ENCODE data around the gene MARK1.

Gene MARK1

DNA sequence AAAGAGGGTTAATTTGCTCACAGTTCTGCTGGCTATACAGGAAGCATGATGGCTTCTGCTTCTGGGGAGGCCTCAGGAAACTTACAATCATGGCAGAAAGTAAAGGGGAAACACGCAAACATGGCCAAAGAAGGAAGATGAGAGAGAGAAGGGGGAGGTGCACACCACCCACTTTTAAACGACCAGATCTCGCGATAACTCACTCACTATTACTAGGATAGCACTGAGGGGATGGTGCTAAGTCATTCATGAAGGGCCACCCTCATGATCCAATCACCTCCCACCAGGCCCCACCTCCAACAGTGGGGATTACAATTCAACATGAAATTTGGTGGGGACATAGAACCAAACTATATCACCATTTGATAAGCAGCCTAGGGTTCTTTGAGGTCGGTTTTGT, 159.9 kb downstream of the MARK1 start:
- no peak for DNase-seq (ENCODE audit: low read depth in 4 of 4, low spot score in 1 of 4)

DNA sequence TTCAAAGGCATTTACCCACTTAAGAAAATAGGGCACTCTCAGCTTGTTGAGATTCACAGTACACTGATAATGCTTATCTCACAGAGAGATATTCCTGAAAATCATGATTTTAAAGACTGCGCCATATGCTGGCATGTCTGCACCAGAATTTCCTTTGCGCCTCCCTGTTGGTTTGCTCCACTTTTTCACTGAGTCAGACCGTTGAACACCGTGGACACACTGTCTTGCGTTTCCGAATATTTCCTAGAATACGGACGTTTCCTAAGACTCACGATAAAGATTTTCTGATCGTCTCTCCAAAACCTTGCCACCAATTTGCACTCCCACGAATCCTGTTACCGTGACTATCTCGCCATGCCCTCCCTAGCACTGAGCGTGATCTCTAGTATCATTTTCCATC, 161.7 kb downstream of the MARK1 start:
- no peak for DNase-seq (ENCODE audit: low read depth in 4 of 4, low spot score in 1 of 4)

DNA sequence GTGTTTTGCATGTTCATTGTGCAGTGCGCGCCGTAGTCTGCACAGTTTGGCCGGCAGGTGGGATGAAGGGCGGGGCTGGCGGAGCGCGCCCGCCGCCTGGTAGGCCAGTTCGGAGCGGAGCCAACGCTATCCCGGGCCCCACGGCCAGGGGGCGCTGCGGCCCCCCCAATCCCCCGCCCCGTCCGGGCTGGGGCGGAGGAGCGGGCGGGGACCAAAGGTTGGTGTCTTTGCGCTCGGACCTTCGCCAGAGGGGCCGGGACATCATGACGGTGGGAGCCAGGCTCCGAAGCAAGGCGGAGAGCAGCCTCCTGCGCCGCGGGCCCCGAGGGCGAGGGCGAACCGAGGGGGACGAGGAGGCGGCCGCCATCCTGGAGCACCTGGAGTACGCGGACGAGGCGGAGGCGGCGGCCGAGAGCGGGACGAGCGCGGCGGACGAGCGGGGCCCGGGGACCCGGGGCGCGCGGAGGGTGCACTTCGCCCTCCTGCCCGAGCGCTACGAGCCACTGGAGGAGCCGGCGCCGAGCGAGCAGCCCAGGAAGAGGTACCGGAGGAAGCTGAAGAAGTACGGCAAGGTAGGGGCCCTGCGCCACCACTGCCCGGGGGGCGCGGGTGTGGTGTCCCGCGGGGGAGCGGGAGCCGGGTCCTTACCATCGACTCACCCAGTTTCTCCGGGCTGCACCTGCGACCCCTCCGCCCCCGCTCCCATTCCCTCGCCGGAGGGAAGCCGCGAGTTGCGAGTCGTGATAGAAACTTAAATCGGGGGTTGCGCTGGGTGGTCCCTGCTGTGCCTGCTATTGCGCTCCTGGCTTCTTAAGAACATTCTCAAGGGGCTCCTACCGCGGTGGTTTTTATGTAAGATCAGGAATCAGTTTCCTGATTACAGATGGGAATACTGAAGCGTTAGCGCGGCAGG, 162.5 kb downstream of the MARK1 start, which contains the start of gene C1orf115:
Gene C1orf115, plus strand, starts transcription at position 224 of the 913 bp plus-strand sequence. Its CDS starts 40 bp downstream, at position 264.
- DNase-seq (ENCODE audit: low read depth in 4 of 4, low spot score in 1 of 4): peak; percentile 35 to 67 (median 59)

DNA sequence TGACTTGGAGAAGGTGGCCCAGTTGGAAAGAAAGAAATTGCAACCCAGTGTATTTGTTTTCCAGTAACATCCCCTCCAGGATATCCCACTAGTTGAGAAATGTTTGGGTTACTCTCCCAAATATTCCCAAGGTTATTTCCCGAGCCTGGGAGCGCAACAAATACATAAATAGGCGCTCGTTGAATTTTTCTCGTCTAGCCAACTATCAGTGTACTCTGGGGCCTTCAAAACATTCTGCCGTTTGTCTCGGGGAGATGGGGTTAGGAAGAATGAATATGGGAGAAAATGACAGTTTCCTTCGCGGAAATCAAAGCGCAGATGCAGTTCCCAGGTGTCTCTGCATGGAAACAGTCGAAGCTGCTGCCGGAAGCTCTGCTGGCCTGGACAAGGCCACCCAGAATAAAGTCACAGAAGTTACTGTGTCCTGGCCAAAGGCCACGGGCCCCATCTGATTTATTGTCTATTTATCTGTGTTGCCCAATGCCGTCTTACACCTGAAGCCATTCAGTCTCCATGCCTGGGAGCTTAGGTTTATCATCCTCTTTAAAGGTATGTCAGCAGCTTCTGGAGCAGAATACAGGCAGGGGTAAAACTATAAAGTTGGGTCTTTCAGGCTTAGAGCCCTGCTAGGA, 163.2 kb downstream of the MARK1 start:
- no peak for DNase-seq (ENCODE audit: low read depth in 4 of 4, low spot score in 1 of 4)

DNA sequence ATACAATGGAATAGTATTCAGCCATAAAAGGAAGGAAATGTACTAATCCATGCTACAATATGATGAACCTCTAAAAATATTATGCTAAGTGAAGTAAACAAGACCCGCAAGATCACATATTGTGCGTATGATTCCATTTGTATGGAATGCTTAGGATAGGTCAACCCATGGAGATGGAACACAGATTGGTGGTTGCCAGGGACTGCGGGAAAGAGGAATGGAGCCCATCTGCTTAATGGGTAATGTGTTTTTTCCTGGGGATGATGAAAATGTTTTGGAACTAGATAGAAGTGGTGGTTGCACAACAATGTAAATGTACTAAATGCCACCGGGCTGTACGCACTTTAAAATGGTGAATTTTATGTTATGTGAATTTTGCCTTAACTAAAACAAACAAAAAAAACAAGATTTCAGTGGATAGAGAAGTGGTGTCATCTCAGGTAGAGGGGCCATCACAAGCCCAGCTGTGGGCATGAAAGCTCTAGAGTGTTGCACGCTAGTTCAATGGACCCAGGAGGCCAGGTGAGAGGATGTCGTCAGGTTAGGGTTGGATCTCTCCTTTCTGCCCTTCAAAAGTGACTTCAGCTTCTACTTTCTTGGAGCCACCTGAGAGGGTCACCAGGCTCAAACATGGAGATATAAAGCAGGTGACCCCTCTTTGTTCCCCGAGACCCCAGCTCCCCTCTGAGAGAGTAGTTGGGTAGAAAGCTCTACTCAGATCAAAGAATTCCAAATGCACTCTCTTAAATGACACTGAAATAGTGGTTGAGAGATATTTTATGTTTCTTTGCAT, 164.7 kb downstream of the MARK1 start:
- no peak for DNase-seq (ENCODE audit: low read depth in 4 of 4, low spot score in 1 of 4)

DNA sequence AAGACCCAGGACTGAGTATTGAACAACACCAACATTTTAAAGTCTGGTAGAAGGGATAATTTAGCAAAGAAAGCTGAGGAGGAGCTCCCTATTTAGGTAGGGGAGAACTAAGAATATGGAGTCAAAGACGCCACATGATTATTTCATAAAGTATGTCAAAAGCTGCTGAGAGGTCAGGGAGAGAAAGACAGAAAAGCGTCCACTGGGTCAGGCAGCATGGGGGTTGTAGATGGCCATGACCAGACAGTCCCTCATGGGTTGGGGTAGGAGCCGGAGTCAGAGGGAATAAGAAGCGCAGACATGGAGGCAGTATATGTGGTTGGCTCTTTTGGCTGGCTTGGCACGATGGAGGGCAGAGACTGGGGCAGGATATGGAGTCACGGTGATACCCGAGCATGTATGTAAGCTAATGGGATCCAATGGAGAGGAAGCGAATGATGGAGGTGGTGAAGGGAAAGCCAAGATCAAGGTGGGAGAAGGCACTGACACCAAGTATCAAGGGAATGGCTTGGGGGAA, 167.0 kb downstream of the MARK1 start:
- DNase-seq (ENCODE audit: low read depth in 4 of 4, low spot score in 1 of 4): no peak

DNA sequence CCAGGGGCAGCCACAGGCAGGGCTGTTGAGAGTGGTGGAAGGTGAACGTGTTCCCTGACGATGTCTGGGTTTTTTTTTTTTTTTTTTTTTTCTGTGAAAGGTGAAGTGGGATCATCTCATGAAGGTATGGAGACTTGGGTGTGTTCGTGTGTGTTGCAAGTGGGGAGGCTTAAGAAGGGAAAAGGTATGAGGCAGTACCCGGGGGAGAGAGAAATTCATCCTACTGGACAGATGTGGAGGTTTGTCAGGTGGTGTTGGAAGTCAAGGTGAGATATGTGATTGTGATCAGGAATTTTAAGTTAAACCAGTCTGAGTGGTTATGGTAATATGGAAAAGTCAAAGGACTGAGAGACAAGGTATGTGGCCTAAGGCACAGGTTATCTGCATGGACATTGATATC, 167.5 kb downstream of the MARK1 start:
- DNase-seq (ENCODE audit: low read depth in 4 of 4, low spot score in 1 of 4): no peak

DNA sequence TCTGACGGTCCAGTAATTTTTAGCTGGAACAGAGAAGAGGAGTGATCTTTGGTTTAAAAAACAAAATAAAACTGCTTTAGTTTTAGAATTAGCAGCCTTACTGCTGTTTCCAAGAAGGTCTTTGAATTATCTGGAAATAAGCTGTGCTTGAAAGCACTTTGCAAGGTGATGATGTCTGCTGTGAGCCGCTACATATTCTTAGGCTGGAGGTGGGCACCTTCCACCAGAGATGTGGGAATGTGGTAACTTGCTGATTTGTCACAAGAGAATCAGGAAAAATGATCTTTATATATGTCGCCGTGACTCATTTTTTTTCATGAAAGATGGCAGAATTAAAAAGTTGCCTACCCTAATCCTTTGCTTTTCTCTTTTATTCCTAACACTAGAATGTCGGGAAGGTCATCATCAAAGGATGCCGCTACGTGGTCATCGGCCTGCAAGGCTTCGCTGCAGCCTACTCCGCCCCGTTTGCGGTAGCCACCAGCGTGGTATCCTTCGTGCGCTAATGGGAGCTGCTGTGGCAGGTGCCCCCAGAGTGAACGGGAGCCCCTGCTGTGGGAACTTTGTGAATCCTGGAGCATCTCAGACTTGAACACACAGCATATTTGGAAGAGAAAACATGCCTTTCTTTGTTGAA, 168.4 kb downstream of the MARK1 start:
- no peak for DNase-seq (ENCODE audit: low read depth in 4 of 4, low spot score in 1 of 4)

DNA sequence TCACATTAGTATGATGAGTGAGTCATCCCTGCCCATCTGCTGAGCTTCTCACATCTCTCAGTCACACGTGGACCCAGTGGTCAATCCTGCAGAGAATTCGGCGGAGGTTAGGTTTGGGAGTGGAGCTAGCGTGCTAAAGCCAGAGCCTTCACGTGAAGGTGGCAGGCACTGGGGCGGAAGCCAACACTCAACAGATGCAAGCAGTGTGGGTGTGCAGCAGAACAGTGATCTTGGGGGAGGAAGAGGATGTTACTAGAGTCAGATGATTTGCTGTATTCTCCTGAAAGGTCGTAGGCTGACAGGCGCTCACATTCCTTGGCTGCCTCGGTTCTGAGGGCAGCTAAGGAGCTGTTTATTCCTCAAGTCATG, 168.9 kb downstream of the MARK1 start:
- DNase-seq (ENCODE audit: low read depth in 4 of 4, low spot score in 1 of 4): no peak

DNA sequence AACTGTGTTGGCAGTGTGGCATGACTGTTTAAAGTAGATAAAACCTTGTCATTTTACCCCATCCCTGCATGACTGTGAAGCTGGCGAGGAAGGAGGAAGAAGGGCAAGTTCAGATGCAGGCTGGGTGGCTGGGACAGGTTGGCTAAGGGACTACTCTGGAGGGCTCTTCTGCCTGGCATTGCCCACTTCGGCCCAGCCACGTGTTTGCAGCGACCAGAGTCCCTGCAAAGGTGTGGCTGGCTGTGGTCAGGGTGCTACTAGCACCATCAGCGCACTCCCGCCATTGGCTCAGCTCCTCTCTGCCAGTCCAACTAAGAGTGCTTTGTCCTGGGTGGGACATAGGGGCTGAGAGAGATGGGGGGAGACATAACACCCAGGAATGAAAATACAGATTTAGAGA, 169.4 kb downstream of the MARK1 start:
- DNase-seq (ENCODE audit: low read depth in 4 of 4, low spot score in 1 of 4): no peak

DNA sequence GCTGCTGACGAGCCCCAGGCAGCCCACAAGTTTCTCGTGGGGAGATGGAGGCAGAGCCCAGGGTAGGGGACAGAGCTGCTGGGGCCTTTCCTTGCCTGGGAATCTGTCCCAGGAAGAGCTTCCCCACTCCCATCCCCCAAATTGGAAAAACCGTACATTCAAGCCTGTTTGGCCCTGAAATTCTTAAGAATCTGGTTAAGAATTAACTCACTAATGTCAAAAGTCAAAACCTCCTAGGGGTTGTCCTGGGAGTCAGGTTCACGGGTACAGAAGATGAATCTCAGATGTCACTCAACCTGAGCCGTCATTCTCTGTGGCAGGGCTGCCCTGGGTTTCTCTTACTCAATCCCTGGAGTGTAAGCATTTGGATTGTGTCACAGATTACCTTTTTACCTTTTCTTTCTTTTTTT, 170.7 kb downstream of the MARK1 start:
- DNase-seq (ENCODE audit: low read depth in 4 of 4, low spot score in 1 of 4): no peak

DNA sequence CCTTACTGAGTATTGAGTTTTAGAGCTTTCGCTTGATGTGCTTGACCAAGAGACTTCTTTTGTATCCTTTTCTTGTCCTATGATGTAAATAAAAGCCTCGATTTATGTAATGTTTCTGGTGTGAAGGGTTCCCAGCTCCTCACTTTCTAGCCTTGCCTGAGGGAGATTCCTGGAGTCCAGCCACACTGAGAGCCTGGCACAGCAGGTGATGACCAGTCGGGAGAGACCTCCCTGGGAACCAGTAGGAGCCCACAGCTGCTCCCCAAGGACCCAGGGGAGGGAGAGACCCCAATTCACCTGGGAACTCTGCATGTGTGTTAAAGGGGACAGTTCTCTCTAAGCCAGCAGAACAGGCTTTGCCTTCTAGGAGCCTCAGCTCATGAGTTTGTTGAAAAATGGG, 171.1 kb downstream of the MARK1 start:
- DNase-seq (ENCODE audit: low read depth in 4 of 4, low spot score in 1 of 4): no peak

DNA sequence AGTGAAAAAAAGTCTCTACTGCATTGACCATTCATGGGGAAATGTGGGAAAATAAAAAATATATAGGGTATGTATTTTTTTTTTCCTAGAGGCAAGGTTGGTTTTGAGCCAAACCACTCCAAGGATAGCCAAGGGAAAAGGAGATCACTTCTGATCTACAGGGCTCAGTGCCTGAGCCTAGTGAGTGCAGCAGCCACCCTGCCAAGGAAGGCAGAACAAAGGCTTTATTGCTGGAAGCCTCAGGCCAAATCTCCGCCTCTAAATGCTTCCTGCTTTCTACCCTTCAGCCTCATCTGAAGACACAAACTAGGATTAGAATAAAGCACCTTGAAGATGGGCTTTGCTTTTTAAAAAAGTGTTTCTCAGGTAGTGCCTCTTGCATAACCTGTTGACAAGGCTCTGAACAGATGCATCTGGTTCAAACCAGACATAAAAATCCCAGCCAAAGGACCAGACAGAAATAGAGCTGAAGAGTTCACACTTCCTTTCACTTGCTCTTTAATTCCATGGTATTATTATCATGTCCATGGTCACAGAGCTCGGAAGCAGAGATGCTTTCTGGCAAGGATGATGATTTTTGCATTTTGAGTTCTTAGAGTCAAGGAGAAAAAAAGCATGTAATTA, 172.7 kb downstream of the MARK1 start:
- no peak for DNase-seq (ENCODE audit: low read depth in 4 of 4, low spot score in 1 of 4)

DNA sequence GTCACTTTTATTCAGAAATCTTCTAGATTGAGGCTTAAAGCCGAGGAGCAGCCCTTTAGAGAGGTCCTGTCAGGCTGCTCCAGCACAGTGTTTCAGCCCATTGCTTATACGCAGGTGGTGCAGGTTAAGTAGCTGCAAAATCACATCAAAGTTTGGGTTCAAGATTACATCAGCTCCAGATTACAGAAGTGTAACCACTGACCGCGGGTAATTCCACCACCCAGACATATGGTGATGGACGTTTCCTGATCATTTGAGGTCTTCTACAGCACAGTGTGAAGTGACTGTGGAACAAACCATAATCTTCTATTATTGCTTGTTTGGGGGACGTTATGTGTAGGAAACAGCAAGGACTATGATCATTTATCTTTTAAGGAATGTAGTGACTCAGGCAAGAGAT, 174.0 kb downstream of the MARK1 start:
- no peak for DNase-seq (ENCODE audit: low read depth in 4 of 4, low spot score in 1 of 4)

DNA sequence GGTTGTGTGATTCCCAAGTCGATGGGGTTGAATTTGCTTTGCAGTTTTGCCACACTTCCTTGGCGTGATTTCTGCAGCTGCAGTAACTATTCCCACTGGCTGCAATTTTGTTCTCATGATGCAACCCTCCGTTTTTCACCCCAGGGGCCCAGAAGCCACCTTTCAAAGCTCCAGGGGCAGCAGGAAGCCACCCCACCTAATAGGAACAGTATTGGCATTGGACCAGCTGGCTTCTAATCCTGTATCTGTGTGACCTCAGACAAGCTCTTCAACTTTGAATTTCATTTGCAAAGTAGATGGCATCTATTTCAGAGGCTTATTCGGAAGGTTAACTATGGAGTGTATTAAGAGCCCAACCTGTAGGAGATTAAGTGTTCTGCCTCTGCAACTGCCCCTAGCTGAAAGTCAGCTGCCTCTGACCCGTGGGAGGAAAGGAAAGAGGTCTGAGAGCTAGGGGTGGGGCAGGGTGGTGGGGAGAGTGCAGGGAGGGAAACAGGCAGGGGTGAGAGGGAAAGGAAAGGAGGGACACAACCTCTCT, 174.9 kb downstream of the MARK1 start:
- DNase-seq (ENCODE audit: low read depth in 4 of 4, low spot score in 1 of 4): no peak

DNA sequence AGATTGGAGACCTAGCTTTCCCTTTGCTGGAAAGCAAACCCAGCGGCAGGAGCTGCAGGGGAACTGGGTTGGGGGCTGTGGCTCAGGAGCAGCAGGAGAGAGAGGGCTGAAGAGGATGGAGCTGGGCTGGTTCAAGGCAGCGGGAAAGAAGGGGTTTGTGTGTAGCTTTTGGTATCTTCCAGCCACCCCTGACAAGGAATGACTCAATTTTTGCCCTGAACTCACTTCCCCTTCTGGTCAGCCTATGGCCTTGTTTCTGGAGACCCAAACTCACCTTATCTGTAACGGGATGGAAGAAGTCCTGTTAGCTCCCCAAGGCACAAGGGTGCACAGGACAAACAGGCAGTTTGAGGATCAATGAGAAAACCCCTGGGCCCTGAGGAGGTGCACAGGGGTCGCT, 175.4 kb downstream of the MARK1 start:
- no peak for DNase-seq (ENCODE audit: low read depth in 4 of 4, low spot score in 1 of 4)

DNA sequence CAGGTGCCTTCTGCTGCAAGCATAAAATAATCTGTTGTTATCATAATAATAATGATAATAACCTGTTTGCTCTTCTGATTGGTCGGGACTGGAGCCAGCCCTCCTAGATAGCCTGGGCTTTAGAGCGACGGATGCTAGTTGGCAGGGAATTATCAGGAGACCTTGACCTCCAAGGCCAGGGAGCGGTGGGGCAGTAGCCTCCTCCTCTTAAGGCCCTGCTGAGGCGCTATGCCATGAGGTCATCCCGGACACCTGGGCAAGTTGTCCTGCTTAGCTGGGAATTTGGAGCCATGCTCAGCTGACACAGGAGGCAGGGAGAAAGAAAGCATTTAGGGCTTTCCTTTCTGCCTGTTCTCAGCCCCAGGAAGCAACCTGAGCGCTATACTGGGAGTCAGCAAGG, 177.8 kb downstream of the MARK1 start:
- DNase-seq (ENCODE audit: low read depth in 4 of 4, low spot score in 1 of 4): no peak

DNA sequence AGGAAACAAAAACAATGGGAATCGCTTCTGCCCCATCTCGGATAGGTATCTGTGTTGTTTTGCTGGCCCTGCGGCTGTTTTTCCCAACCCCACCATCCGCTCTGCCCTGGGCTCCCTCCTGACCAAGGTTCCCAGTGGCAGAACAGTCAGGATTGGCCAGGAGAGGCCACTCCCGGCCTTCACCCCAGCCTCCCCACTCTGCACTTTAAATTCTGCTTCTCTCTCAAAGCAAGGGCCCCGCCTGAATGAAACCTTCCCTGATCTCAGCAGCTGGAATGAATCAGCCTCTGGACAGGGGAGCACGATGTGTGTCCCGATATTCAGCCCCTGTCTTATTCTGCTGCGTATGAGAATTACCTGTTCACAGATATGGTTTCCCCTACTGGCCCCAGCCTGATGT, 178.5 kb downstream of the MARK1 start:
- no peak for DNase-seq (ENCODE audit: low read depth in 4 of 4, low spot score in 1 of 4)

DNA sequence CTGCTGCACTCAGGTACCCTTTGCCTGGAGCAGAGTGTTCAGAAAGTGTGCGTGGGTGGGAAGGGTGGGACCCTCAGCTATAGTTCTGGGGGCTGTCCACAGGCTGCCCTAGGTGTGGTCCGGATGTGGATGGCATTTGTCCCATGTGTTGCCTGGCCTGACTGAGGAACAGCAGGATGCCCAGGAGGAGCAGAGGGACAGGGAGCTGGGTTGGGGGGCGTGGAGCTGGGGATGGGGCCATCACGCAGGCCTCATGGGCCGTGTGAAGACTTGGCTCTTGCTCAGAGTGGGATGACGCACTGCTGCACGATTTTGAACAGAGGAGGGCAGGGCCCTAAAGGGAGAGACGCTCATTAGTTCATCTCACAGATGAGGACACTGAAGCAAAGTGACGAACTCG, 179.2 kb downstream of the MARK1 start:
- DNase-seq (ENCODE audit: low read depth in 4 of 4, low spot score in 1 of 4): no peak

DNA sequence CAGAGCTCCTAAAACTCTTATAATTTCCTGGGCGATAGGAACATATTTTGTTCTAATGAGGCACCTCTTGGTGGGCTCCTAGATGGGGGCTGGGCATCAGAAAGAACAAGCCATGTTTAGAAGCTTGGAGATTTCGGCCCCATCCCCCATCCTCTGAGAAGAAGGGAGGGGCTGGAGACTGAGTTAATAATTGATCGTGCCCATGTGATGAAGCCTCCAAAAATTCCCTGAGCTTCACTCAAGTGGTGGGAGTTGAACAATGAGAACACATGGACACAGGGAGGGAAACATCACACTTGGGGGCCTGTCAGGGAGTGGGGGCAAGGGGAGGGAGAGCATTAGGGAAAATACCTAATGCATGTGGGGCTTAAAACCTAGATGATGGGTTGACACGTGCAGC, 180.3 kb downstream of the MARK1 start:
- no peak for DNase-seq (ENCODE audit: low read depth in 4 of 4, low spot score in 1 of 4)
